Vagina (tissue), 2 donors: ENCODE data around the gene GPR149.

Source experiments
- POLR2A ChIP-seq, 2 donors: fragments of 450-650 bp; IDR thresholded peaks; one replicate each; pipeline ENCODE4 v1.6.1; 2017; ENCODE audit warnings: antibody characterized with exemption in 2 of 2, mild to moderate bottlenecking in 2 of 2, moderate library complexity in 2 of 2
- TF ChIP-seq, protein P1 (sequence below), 3 experiments: fragments of 450-650 bp in 2 of 3; fragments of 200-600 bp in 1 of 3; sonication (generic) in 1 of 3; IDR thresholded peaks; one replicate each; pipeline ENCODE4 v1.5.1; 2017 to 2019; ENCODE audit warnings: antibody characterized with exemption in 3 of 3, mild to moderate bottlenecking in 2 of 3, moderate library complexity in 2 of 3

DNA sequence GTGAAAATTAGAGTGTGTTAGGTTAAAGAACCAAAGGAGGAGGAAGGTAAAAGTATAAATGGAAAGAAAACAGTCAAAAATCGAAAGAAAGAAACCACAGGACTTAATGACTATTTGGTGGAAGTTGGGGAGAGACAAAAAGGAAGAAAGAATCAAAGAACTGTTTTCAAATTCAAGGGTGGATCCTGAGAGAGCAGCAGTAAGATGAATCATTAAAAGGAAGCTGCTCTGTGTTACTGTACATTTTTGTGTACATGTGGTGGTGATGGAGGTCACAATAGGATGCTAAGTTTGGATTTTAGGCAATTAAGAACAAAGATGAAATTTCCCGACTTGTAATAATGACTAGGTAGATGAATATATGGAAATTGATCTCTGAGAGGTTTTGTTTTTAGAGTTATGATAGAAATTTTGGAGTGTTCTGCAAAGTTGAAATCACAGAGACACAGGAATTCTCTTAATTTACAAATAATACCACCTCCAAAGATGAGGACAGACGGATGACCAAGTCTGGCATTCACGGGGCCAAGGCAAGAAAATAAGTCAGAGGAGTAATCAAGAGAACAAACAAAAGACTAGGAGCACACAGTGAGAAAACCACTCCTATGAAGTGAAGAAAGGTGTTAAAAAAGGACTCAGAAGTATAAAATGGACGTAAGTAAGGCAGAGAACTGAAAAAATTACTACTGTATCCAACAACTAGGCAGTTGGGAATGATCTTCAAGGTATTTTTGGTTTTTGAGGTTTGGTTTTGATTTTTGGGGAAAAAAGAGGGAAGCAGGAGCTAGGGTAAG lies 112.8 kb downstream of the GPR149 start:
- TF ChIP-seq, protein P1, sequence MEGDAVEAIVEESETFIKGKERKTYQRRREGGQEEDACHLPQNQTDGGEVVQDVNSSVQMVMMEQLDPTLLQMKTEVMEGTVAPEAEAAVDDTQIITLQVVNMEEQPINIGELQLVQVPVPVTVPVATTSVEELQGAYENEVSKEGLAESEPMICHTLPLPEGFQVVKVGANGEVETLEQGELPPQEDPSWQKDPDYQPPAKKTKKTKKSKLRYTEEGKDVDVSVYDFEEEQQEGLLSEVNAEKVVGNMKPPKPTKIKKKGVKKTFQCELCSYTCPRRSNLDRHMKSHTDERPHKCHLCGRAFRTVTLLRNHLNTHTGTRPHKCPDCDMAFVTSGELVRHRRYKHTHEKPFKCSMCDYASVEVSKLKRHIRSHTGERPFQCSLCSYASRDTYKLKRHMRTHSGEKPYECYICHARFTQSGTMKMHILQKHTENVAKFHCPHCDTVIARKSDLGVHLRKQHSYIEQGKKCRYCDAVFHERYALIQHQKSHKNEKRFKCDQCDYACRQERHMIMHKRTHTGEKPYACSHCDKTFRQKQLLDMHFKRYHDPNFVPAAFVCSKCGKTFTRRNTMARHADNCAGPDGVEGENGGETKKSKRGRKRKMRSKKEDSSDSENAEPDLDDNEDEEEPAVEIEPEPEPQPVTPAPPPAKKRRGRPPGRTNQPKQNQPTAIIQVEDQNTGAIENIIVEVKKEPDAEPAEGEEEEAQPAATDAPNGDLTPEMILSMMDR (IDR thresholded peaks at IDR 0.05), result no peak
- TF ChIP-seq POLR2A (IDR thresholded peaks at IDR 0.05), result no peak
